ES-I3 (cell line): ENCODE results near the gene KLF18.

Source experiments
- H3K36me3 ChIP-seq: 2 replicates; pipeline ENCODE4 v1.6.1; 2013; ENCODE audit warnings: mild to moderate bottlenecking, low read length, control low read depth, moderate library complexity; ENCODE audit not compliant: insufficient read depth
- H3K4me1 ChIP-seq: 2 replicates; pipeline ENCODE4 v1.6.1; 2013; ENCODE audit warnings: mild to moderate bottlenecking, control low read depth, low read length; ENCODE audit not compliant: insufficient read depth
- H3K9ac ChIP-seq: 2 replicates; pipeline ENCODE4 v1.6.1; 2013; ENCODE audit warnings: low read depth, mild to moderate bottlenecking, low read length, moderate library complexity
- H3K9me3 ChIP-seq: 2 replicates; pipeline ENCODE4 v1.6.1; 2013; ENCODE audit warnings: mild to moderate bottlenecking, low read length, moderate library complexity; ENCODE audit not compliant: control insufficient read depth, insufficient read depth

Gene KLF18

DNA sequence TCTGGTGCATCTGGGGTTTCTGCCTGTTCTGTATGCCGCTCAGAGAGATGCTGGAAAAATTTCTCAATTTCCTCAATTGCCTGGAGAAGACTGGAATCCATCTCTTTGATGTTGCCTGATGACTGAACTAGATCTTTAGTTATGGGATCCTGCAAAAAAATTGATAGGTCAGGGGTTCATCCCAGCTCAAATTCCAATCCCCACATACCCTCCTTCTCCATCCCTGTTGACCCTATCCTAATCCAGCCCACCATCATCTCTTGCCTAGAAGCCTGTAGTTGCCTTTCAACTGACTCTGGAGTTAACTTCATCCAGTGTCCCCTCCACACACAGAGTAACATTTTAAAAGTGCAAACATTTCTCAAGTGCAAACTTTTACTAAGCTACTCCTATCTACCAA is at the start of gene KLF18:
TSS of gene KLF18 (minus strand) at position 101 of the 400 bp plus-strand sequence. CDS start at position 101, 0 bp downstream.
- H3K4me1 ChIP-seq, result no peaks in the 10 kb centered on the region
- H3K9ac ChIP-seq, result no peak within 1 kb of the TSS
- H3K9me3 ChIP-seq, result peaks cover 15% of the 10 kb centered on the region; the same call in 1 of the 2 replicates
- H3K36me3 ChIP-seq, result no peaks in the 10 kb centered on the region

DNA sequence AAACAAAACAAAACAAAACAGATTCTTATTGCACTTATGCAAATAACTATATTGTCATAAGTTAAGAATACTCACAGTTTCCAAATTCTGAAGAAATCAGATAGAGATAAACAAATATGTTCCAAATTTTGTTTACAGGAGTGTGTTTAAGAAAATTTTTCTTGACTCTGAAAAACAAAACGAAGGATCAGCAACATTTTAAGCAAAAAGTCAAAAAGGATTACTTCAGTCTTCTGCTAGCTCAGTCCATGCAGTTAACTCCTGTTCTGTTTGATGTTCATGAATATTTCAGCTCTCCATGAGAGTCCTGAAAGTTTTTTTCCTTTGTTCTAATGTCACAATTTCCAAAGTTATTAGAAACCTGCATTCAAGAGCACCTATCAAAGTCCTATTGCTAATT is 33.2 kb upstream of the KLF18 start:
- Histone ChIP-seq H3K36me3 (no peaks in the 10 kb centered on the region), H3K9me3 (peaks cover 15% of the 10 kb centered on the region; the same call in 1 of the 2 replicates), H3K4me1 (peaks cover 5% of the 10 kb centered on the region; the same call in 1 of the 2 replicates), H3K9ac (no peak overlapping the region)

DNA sequence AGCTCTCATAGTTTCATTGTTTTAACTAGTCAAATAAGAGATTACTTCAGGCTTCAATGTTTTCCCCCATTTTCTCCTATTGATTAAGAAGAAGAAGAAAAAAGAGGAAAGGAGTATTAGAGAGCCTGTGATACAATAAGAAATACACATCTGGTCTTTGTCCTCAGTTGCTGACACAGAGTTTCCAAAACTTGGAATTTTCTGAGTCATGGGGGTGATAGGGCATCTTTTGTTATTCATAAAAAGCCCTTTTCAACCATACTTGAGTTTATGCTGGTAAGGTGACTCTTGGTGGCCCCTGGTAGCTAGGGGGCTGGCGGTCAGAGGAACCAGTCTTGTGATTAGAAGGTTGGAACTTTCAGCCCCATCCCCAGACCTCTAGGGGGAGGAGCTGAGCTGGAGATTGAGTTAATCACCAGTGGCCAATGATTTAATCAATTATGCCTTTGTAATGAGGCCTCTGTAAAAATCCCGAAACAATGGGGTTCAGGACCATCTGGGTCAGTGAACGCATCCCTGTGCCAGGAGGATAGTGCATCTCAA is 28.9 kb upstream of the KLF18 start:
- peaks cover 10% of the 10 kb centered on the region; the same call in 1 of the 2 replicates for H3K4me1 ChIP-seq
- no peaks in the 10 kb centered on the region for H3K36me3 ChIP-seq
- no peak overlapping the region for H3K9ac ChIP-seq
- H3K9me3 ChIP-seq, result peaks cover 10% of the 10 kb centered on the region; the same call in 1 of the 2 replicates

DNA sequence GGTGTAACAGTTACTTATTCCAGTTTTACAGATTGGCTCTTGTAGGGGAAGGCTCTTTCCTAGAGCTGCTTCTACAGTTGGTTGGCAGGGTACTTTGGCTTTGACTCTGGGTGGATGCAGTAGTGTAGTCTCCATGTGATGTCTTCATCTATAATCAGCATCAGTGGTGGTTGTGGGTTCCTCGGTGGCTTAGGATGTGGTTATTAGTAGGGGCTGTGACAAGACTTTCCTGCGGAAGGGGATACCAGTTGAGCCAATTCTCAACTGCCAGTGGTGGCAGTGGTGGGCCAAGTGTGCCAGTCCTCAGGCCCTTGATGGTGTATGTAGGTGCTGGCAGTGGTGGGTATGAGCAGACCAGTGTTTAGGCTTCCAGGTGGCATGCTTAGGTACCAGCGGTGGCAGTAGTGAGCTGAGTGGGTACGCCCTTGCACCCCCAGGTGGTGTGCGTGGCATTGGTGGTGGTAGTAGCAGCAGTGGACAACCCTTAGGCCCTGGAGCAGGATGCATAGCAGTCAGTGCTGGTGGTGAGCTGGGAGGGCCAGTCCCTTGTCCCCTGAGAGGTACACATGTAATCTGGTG is 27.2 kb upstream of the KLF18 start:
- H3K9me3 ChIP-seq, result no peaks in the 10 kb centered on the region; the same call in 1 of the 2 replicates

DNA sequence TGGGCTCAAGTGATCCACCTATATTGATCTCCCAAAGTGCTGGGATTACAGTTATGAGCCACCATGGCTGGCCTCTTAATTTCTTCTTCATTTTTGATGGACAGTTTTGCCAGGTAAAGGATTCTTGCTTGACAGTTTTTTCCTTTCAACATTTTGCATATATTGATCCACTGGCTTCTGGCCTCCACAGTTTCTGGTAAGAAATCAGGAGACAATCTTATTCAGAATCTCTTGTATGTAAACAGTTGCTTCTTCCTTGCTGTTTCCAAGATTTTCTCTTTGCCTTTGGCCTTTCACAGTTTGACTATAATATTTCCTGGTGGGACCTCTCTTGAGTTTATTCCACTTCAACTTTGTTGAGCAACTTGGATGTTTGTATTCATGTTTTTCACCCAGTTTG is 20.1 kb upstream of the KLF18 start:
- no peaks in the 10 kb centered on the region; the same call in 1 of the 2 replicates for H3K9me3 ChIP-seq
- H3K9ac ChIP-seq, result no peak overlapping the region
- no peaks in the 10 kb centered on the region for H3K36me3 ChIP-seq
- no peaks in the 10 kb centered on the region for H3K4me1 ChIP-seq

More for the DNA sequence above, 27.2 kb upstream of the KLF18 start:
- H3K36me3 ChIP-seq, result no peaks in the 10 kb centered on the region
- peaks cover 10% of the 10 kb centered on the region; the same call in 1 of the 2 replicates for H3K4me1 ChIP-seq
- no peak overlapping the region for H3K9ac ChIP-seq

DNA sequence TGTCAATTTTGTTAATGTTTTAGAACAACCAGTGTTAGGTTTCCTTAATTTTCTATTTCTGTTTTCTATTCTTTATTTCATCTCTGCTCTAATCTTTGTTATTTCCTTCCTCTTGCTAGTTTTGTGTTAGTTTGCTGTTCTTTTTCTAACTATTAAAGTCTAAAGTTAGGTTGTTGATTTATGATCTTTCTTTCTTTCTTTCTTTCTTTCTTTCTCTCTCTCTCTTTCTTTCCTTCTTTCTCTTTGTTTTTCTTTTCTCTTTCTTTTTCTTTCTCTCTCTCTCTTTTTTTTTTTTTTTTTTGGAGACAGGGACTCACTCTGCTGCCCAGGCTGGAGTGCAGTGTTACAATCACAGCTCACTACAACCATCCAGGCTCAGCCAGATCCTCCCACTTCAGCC is 17.4 kb upstream of the KLF18 start:
- no peak overlapping the region for H3K9ac ChIP-seq
- H3K4me1 ChIP-seq, result peaks cover 12% of the 10 kb centered on the region
- no peaks in the 10 kb centered on the region for H3K36me3 ChIP-seq
- no peaks in the 10 kb centered on the region; the same call in 1 of the 2 replicates for H3K9me3 ChIP-seq

DNA sequence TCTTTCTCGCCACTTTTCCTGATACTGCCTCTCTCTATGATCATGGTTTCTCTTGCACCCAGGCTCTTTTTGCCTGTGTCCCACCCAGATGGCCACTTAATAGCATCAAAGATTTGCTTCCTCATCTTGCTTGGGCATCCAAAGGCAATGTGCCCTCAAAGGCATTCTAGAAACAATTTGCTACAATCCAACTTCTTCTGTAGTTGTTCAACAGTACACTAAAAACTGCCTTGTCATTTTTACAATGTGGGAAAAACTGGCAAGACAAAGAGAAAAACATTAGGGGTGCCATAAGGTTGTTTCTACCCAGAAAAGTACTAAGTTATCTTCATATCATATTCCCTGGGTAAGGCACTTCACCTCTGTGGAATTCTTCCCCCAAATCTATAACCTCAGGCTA is 16.5 kb upstream of the KLF18 start:
- Histone ChIP-seq H3K4me1 (peaks cover 14% of the 10 kb centered on the region), H3K36me3 (no peaks in the 10 kb centered on the region), H3K9ac (no peak overlapping the region), H3K9me3 (no peaks in the 10 kb centered on the region; the same call in 1 of the 2 replicates)

DNA sequence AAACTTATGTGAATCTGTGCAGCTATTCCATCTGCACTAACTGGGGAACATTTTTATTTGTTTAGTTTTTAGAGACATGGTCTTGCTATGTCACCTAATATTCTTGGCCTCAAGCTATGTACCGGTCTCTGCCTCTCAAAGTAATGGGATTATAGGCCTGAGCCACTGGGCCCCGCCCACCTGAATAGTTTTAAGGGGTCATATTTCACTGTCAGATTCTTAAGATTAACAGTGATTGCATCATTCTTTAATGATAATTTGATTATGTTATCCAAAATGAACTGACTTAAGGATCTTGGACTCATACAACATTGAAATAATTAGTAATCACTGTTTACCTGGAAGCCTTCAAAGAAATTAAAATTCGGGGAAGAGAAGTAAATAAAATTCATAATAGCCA is 12.6 kb upstream of the KLF18 start:
- Histone ChIP-seq H3K4me1 (peaks cover 19% of the 10 kb centered on the region), H3K9ac (no peak overlapping the region)

DNA sequence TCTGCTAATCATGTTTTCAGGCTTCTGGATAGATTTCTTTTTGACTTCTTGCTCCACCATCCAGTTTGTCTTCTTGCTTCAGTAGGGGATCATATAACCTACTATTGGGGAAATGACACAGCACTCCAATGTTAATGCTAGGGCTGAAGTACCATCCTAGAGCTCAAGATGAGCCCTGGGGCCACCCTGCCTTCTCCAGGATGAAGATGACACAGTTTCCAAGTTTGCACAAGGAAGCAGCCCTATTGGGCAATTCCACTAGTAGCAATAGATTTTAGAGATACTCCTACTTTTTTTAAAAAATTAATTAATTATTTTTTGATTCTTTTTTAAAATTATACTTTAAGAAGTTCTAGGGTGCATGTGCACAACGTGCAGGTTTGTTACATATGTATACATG is 11.3 kb upstream of the KLF18 start:
- peaks cover 19% of the 10 kb centered on the region for H3K4me1 ChIP-seq
- no peaks in the 10 kb centered on the region for H3K9me3 ChIP-seq

More for the DNA sequence above, 12.6 kb upstream of the KLF18 start:
- no peaks in the 10 kb centered on the region for H3K9me3 ChIP-seq
- H3K36me3 ChIP-seq, result no peaks in the 10 kb centered on the region

DNA sequence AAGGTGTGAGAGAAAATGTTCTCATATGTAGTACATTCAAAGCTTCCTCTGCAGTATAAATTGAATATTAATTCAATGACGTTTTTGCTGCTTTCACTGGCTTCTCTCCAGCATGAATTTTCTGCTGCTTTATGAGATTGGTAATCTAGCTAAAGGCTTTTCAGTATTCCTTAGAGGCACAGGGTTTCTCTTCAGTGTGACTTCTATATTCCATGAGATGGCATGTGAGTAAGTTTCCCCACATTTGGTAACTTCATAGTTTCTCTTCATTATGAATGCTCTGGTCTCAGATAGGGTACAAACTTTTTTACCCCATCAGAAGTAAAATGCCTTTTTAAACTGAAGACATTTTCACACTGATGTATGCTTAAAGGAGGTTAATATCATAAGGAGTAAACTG is 10.4 kb upstream of the KLF18 start:
- Histone ChIP-seq H3K36me3 (no peaks in the 10 kb centered on the region), H3K9ac (no peak overlapping the region), H3K4me1 (peaks cover 19% of the 10 kb centered on the region), H3K9me3 (no peaks in the 10 kb centered on the region)

More for the DNA sequence above, 11.3 kb upstream of the KLF18 start:
- no peaks in the 10 kb centered on the region for H3K36me3 ChIP-seq
- H3K9ac ChIP-seq, result no peak overlapping the region

DNA sequence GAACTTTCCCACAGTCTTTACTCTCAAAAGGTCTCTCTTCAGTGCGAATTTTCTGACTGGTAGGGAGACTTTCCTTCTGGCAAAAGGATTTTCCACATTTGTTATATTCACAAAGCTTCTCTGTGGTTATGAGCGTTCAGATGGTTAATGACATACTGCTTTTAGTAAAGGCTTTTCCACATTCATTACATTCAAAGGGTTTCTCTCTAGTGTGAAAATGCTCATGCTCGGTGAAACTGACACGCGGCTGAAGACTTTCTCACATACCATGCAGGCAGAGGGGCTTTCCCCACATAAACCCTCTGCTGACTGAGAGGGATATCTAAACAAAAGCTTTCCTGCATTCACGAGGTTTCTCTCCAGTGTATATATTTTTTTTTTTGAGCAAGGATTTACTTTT is 9.9 kb upstream of the KLF18 start:
- Histone ChIP-seq H3K9ac (no peak overlapping the region), H3K4me1 (peaks cover 19% of the 10 kb centered on the region)

DNA sequence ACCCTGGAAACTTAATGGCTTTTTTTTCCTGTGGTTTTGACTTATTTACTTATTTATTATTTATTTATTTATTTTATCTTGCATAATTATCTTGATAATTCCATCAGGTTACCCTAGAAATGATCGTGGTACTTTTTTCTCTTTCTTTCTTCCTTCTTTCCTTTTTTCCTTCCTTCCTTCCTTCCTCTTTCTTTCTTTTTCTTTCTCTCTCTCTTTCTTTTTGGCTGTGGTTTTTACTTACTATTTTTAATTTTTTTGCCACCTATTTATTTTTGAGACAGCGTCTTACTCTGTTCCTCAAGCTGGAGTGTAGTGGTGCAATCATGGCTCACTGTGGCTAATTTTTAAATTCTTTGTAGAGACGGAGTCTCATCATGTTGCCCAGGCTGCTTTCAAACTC is 6.2 kb upstream of the KLF18 start:
- no peak overlapping the region for H3K9ac ChIP-seq
- peaks cover 5% of the 10 kb centered on the region; the same call in 1 of the 2 replicates for H3K4me1 ChIP-seq
- H3K9me3 ChIP-seq, result peaks cover 15% of the 10 kb centered on the region; the same call in 1 of the 2 replicates
- H3K36me3 ChIP-seq, result no peaks in the 10 kb centered on the region

More for the DNA sequence above, 9.9 kb upstream of the KLF18 start:
- Histone ChIP-seq H3K9me3 (no peaks in the 10 kb centered on the region), H3K36me3 (no peaks in the 10 kb centered on the region)

DNA sequence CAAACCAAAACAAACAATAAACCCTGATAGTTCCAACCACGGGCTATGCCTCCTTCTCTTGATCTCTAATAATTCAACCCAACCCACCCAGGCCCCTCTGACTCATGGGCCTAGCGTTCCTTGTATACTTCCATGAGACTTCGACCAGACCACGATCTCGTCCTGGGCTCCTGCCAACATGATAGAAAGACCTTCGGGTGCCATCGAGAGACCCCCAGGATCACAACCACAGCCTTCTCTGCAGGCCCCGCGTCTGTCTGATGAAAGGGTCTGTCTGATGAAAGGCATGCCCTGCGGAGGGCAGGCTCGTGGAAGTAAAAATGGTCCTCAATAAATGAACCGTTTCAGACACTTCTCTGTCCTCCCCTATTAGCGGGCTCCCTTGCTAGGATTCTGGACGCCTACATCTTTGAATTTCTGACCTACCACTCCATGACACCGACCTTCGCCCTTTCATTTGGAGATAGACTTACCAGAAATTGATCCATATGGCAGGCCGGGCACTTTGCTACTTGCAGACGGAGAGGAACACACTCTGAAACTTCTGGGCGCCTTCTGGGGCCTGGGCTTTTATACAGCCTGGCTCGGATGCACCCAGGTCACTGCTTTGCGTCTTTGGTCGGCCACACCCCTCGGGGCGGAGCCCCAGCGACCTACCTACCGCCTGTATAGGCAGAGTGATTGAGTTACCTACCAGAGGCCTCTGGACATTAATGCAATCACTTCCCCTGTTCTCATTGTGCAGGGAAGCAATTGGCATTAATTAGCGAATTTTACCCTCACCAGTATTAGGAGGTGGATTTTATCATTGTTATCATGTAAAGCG is 5.3 kb upstream of the KLF18 start:
- H3K9me3 ChIP-seq, result peaks cover 15% of the 10 kb centered on the region; the same call in 1 of the 2 replicates
- H3K4me1 ChIP-seq, result peaks cover 5% of the 10 kb centered on the region; the same call in 1 of the 2 replicates
- H3K9ac ChIP-seq, result no peak overlapping the region
- no peaks in the 10 kb centered on the region for H3K36me3 ChIP-seq

DNA sequence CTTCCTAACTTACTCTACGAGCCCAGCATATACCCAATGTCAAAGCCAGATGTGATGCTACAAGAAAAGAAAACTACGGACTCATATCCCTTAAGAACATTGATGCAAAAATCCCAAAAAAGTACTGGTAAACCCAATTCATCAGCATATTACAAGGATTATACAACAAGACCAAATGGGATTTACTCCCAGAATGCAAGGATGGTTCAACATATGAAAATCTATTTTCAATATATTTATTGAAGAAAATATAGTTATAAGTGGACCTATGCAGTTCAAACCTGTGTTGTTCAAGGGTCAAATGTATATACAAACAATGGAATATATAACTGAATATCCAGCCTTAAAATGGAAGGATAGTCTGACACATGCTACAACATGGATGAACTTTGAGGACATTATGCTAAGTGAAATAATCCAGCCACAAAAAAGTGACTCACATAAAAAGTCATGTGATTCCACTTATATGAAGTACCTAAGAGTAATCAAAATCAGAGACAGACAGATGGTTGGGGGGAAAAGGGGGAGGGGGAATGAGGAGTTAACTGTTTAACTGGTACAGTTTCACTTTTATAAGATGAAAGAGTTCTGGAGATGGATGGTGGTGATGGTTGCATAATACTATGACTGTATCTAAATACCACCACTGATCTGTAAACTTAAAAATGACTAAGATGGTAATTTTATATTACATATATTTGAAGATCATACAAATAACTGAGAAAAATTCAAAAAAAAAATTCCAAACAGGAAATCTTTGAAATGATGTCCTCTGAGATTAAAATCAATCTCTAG is 3.7 kb upstream of the KLF18 start:
- Histone ChIP-seq H3K9me3 (peaks cover 15% of the 10 kb centered on the region; the same call in 1 of the 2 replicates), H3K4me1 (no peaks in the 10 kb centered on the region), H3K9ac (no peak overlapping the region), H3K36me3 (no peaks in the 10 kb centered on the region)
